WTC11 (cell line): ENCODE results near the gene CCSER1. TPM values are rescaled to one million over a fixed set of nuclear protein-coding genes. Genes with fewer than 3 reads are reported as not detected.

Experiments
- ATAC-seq: fragments of 200-7000 bp; cut with Tn5 transposase; 2 replicates; pipeline ENCODE4 v1.10.0; 2021; ENCODE audit warnings: mild to moderate bottlenecking, moderate library complexity
- CTCF ChIA-PET: fragments of 300-600 bp; sonication (Branson Sonifier 250); formaldehyde crosslinking; loops from one replicate; lab custom pipeline; 2021; ENCODE audit warnings: antibody characterized with exemption; lab: Charles Lee
- POLR2A ChIA-PET: fragments of 350-600 bp; sonication (Branson Sonifier 250); formaldehyde crosslinking; loops from one replicate; lab custom pipeline; 2021; ENCODE audit warnings: antibody characterized with exemption; lab: Charles Lee
- DNase-seq: peaks from one replicate; pipeline ENCODE4 v3.0.0; 2021; ENCODE audit warnings: low spot score
- H3K27ac Mint-ChIP-seq: 2 replicates; pipeline ENCODE4 v1.8.0; 2021; ENCODE audit warnings: mixed read lengths
- H3K27me3 Mint-ChIP-seq: 2 replicates; pipeline ENCODE4 v1.8.0; 2021; ENCODE audit warnings: low read depth, mild to moderate bottlenecking, moderate library complexity, mixed read lengths
- H3K36me3 Mint-ChIP-seq: 2 replicates; pipeline ENCODE4 v1.8.0; 2021; ENCODE audit warnings: mixed read lengths
- H3K4me1 Mint-ChIP-seq: 2 replicates; pipeline ENCODE4 v1.8.0; 2022; ENCODE audit warnings: mixed read lengths
- H3K4me3 Mint-ChIP-seq: 2 replicates; pipeline ENCODE4 v1.8.0; 2021; ENCODE audit warnings: mild to moderate bottlenecking, moderate library complexity, mixed read lengths
- H3K9me3 Mint-ChIP-seq: 2 replicates; pipeline ENCODE4 v1.8.0; 2021; ENCODE audit warnings: mixed read lengths
- CREB1 ChIP-seq: sonication (generic); formaldehyde crosslinking; IDR thresholded peaks from 2 replicates; pipeline ENCODE4 v1.8.0; 2023; ENCODE audit warnings: mild to moderate bottlenecking, missing genetic modification reagents
- EMX1 ChIP-seq: fragments of 250-450 bp; sonication (Bioruptor Pico); IDR thresholded peaks from 2 replicates; pipeline ENCODE4 v1.8.0; 2021; ENCODE audit warnings: mild to moderate bottlenecking
- GABPB1 ChIP-seq: sonication (generic); formaldehyde crosslinking; IDR thresholded peaks from 2 replicates; pipeline ENCODE4 v1.8.1; 2023; ENCODE audit warnings: mild to moderate bottlenecking, missing genetic modification reagents
- GTF2I ChIP-seq: fragments of 250-450 bp; sonication (Bioruptor Pico); conservative IDR thresholded peaks from 2 replicates; pipeline ENCODE4 v1.4.0; 2021; ENCODE audit warnings: mild to moderate bottlenecking
- HMGA2 ChIP-seq: fragments of 250-450 bp; sonication (Bioruptor Pico); IDR thresholded peaks from 2 replicates; pipeline ENCODE4 v1.4.0; 2021; ENCODE audit warnings: mild to moderate bottlenecking, moderate library complexity
- KAT7 ChIP-seq: sonication (generic); formaldehyde crosslinking; IDR thresholded peaks from 2 replicates; pipeline ENCODE4 v1.8.1; 2023; ENCODE audit warnings: missing genetic modification reagents, mild to moderate bottlenecking, borderline replicate concordance
- MXD4 ChIP-seq: fragments of 250-450 bp; sonication (Bioruptor Pico); IDR thresholded peaks from 2 replicates; pipeline ENCODE4 v1.8.0; 2021; ENCODE audit warnings: mild to moderate bottlenecking, moderate library complexity, borderline replicate concordance
- MYBL2 ChIP-seq: sonication (generic); formaldehyde crosslinking; IDR thresholded peaks from 2 replicates; pipeline ENCODE4 v1.8.1; 2023; ENCODE audit warnings: mild to moderate bottlenecking, moderate library complexity, missing genetic modification reagents
- RORB ChIP-seq: fragments of 250-450 bp; sonication (Bioruptor Pico); IDR thresholded peaks from 2 replicates; pipeline ENCODE4 v1.9.0; 2021; ENCODE audit warnings: mild to moderate bottlenecking
- ZNF671 ChIP-seq: fragments of 250-450 bp; sonication (Bioruptor Pico); IDR thresholded peaks from 2 replicates; pipeline ENCODE4 v1.8.0; 2021; ENCODE audit warnings: mild to moderate bottlenecking
- total RNA-seq: library from RNA; stranded (reverse); gene quantifications from 3 replicates; pipeline ENCODE4 v1.2.3, GENCODE V29; 2021
- TF ChIP-seq, protein P1 (sequence below): sonication (generic); formaldehyde crosslinking; IDR thresholded peaks from 2 replicates; pipeline ENCODE4 v1.8.1; 2023; ENCODE audit warnings: mild to moderate bottlenecking, missing genetic modification reagents, moderate library complexity
- TF ChIP-seq, protein P2 (sequence below): sonication (generic); formaldehyde crosslinking; IDR thresholded peaks from 2 replicates; pipeline ENCODE4 v1.8.0; 2023; ENCODE audit warnings: mild to moderate bottlenecking, missing genetic modification reagents
- TF ChIP-seq, protein P3 (sequence below): sonication (generic); formaldehyde crosslinking; IDR thresholded peaks from 2 replicates; pipeline ENCODE4 v1.8.0; 2023; ENCODE audit warnings: missing genetic modification reagents, mild to moderate bottlenecking, borderline replicate concordance
- TF ChIP-seq, protein P4 (sequence below): fragments of 200-600 bp; IDR thresholded peaks from 2 replicates; pipeline ENCODE4 v1.8.0; 2022; ENCODE audit warnings: antibody characterized with exemption
- TF ChIP-seq, protein P5 (sequence below): sonication (generic); formaldehyde crosslinking; conservative IDR thresholded peaks from 2 replicates; pipeline ENCODE4 v1.8.1; 2023; ENCODE audit warnings: mild to moderate bottlenecking, low read depth, missing genetic modification reagents, moderate library complexity
- TF ChIP-seq, protein P6 (sequence below): fragments of 250-450 bp; sonication (Bioruptor Pico); IDR thresholded peaks from 2 replicates; pipeline ENCODE4 v1.9.0; 2021; ENCODE audit warnings: mild to moderate bottlenecking
- TF ChIP-seq, protein P7 (sequence below): sonication (generic); formaldehyde crosslinking; IDR thresholded peaks from 2 replicates; pipeline ENCODE4 v1.8.1; 2022; ENCODE audit warnings: low read depth, mild to moderate bottlenecking, moderate library complexity, missing genetic modification reagents, borderline replicate concordance

Gene CCSER1
- total RNA-seq, 1 experiment from 2014 or later, result 0.87 TPM

DNA sequence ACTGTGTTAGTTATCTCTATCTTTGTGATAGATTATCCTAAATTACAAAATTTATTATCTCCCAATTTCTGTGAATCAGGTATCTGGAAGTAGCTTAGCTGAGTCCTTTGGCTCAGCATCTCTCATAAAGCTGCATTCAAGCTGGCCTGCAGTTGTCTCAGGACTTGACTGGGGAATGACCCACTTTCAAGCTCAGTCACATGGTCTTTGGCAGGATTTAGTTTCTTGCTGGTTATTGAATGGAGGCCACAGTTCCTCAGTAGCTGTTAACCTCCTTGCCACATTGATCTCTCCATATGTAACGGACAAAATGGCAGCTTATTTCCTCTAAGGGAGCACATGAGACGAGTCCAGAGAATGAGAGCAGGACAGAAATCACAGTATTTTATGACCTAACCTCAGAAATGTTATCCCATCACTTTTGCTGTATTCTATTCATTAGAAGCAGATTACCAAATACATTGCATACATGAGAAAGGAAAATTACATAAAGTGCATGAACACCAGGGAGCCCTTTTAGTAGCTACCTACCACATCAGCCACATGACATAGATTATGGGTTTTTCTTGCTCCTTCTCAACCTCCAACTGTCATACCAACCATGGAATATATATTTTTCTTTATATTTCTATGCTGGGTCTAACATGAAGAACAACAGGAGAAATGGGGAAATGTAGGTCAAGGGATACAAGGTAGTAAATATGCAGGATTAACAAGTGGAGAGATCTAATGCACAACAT lies 730.1 kb downstream of the CCSER1 start:
- ATAC-seq (no peak), DNase-seq (no peak)
- no peaks in the 10 kb centered on the region for H3K9me3 Mint-ChIP-seq
- ChIA-PET POLR2A (no interaction called here), CTCF (no interaction called here)
- no peaks in the 10 kb centered on the region for H3K36me3 Mint-ChIP-seq
- H3K4me3 Mint-ChIP-seq, result no peak overlapping the region
- TF ChIP-seq, protein P1, sequence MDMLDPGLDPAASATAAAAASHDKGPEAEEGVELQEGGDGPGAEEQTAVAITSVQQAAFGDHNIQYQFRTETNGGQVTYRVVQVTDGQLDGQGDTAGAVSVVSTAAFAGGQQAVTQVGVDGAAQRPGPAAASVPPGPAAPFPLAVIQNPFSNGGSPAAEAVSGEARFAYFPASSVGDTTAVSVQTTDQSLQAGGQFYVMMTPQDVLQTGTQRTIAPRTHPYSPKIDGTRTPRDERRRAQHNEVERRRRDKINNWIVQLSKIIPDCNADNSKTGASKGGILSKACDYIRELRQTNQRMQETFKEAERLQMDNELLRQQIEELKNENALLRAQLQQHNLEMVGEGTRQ (CRISPR knock-in tag), result 0 out of 2 replicates have a peak, but pooled peaks have one; percentile 18
- no peak for TF ChIP-seq MYBL2 (CRISPR knock-in tag)
- H3K27me3 Mint-ChIP-seq, result no peaks in the 10 kb centered on the region
- peaks cover 22% of the 10 kb centered on the region for H3K4me1 Mint-ChIP-seq
- H3K27ac Mint-ChIP-seq, result no peak overlapping the region

DNA sequence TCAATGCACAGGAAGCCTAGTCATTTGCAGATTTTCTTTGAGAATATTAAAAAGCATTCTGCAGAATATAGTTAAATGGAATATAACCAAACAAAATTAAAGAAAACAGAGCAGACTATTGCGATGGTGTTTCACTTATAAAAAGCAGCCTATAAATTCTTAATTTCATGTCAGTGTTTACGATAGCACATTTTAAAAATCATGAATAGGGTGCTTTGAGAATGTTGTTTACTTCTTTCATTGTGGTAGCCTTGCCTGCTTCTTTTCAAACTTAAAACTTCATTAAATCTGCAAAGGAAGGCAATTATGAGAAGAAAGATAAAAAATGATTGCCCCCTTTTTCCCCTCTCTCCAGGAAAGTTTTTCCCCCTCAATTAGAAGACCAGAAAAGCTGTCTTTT lies 748.6 kb downstream of the CCSER1 start:
- no peaks in the 10 kb centered on the region for H3K27me3 Mint-ChIP-seq
- ChIA-PET CTCF (no interaction called here), POLR2A (no interaction called here)
- H3K27ac Mint-ChIP-seq, result no peak overlapping the region
- no peak overlapping the region for H3K4me3 Mint-ChIP-seq
- ATAC-seq, result no peak
- H3K36me3 Mint-ChIP-seq, result no peaks in the 10 kb centered on the region
- H3K9me3 Mint-ChIP-seq, result peaks cover 5% of the 10 kb centered on the region
- peaks cover 28% of the 10 kb centered on the region for H3K4me1 Mint-ChIP-seq
- no peak for DNase-seq
- TF ChIP-seq CREB1 (CRISPR knock-in tag) (no peak), GTF2I (CRISPR knock-in tag) (no peak), ZNF671 (CRISPR knock-in tag) (no peak), KAT7 (CRISPR knock-in tag) (no peak), GABPB1 (no peak), MXD4 (CRISPR knock-in tag) (no peak), RORB (CRISPR knock-in tag) (no peak), HMGA2 (no peak), EMX1 (CRISPR knock-in tag) (no peak)
- TF ChIP-seq, protein P2, sequence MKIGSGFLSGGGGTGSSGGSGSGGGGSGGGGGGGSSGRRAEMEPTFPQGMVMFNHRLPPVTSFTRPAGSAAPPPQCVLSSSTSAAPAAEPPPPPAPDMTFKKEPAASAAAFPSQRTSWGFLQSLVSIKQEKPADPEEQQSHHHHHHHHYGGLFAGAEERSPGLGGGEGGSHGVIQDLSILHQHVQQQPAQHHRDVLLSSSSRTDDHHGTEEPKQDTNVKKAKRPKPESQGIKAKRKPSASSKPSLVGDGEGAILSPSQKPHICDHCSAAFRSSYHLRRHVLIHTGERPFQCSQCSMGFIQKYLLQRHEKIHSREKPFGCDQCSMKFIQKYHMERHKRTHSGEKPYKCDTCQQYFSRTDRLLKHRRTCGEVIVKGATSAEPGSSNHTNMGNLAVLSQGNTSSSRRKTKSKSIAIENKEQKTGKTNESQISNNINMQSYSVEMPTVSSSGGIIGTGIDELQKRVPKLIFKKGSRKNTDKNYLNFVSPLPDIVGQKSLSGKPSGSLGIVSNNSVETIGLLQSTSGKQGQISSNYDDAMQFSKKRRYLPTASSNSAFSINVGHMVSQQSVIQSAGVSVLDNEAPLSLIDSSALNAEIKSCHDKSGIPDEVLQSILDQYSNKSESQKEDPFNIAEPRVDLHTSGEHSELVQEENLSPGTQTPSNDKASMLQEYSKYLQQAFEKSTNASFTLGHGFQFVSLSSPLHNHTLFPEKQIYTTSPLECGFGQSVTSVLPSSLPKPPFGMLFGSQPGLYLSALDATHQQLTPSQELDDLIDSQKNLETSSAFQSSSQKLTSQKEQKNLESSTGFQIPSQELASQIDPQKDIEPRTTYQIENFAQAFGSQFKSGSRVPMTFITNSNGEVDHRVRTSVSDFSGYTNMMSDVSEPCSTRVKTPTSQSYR (CRISPR knock-in tag), result no peak
- TF ChIP-seq, protein P3, sequence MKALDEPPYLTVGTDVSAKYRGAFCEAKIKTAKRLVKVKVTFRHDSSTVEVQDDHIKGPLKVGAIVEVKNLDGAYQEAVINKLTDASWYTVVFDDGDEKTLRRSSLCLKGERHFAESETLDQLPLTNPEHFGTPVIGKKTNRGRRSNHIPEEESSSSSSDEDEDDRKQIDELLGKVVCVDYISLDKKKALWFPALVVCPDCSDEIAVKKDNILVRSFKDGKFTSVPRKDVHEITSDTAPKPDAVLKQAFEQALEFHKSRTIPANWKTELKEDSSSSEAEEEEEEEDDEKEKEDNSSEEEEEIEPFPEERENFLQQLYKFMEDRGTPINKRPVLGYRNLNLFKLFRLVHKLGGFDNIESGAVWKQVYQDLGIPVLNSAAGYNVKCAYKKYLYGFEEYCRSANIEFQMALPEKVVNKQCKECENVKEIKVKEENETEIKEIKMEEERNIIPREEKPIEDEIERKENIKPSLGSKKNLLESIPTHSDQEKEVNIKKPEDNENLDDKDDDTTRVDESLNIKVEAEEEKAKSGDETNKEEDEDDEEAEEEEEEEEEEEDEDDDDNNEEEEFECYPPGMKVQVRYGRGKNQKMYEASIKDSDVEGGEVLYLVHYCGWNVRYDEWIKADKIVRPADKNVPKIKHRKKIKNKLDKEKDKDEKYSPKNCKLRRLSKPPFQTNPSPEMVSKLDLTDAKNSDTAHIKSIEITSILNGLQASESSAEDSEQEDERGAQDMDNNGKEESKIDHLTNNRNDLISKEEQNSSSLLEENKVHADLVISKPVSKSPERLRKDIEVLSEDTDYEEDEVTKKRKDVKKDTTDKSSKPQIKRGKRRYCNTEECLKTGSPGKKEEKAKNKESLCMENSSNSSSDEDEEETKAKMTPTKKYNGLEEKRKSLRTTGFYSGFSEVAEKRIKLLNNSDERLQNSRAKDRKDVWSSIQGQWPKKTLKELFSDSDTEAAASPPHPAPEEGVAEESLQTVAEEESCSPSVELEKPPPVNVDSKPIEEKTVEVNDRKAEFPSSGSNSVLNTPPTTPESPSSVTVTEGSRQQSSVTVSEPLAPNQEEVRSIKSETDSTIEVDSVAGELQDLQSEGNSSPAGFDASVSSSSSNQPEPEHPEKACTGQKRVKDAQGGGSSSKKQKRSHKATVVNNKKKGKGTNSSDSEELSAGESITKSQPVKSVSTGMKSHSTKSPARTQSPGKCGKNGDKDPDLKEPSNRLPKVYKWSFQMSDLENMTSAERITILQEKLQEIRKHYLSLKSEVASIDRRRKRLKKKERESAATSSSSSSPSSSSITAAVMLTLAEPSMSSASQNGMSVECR, result no peak
- TF ChIP-seq, protein P4, sequence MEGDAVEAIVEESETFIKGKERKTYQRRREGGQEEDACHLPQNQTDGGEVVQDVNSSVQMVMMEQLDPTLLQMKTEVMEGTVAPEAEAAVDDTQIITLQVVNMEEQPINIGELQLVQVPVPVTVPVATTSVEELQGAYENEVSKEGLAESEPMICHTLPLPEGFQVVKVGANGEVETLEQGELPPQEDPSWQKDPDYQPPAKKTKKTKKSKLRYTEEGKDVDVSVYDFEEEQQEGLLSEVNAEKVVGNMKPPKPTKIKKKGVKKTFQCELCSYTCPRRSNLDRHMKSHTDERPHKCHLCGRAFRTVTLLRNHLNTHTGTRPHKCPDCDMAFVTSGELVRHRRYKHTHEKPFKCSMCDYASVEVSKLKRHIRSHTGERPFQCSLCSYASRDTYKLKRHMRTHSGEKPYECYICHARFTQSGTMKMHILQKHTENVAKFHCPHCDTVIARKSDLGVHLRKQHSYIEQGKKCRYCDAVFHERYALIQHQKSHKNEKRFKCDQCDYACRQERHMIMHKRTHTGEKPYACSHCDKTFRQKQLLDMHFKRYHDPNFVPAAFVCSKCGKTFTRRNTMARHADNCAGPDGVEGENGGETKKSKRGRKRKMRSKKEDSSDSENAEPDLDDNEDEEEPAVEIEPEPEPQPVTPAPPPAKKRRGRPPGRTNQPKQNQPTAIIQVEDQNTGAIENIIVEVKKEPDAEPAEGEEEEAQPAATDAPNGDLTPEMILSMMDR, result no peak
- TF ChIP-seq, protein P5, sequence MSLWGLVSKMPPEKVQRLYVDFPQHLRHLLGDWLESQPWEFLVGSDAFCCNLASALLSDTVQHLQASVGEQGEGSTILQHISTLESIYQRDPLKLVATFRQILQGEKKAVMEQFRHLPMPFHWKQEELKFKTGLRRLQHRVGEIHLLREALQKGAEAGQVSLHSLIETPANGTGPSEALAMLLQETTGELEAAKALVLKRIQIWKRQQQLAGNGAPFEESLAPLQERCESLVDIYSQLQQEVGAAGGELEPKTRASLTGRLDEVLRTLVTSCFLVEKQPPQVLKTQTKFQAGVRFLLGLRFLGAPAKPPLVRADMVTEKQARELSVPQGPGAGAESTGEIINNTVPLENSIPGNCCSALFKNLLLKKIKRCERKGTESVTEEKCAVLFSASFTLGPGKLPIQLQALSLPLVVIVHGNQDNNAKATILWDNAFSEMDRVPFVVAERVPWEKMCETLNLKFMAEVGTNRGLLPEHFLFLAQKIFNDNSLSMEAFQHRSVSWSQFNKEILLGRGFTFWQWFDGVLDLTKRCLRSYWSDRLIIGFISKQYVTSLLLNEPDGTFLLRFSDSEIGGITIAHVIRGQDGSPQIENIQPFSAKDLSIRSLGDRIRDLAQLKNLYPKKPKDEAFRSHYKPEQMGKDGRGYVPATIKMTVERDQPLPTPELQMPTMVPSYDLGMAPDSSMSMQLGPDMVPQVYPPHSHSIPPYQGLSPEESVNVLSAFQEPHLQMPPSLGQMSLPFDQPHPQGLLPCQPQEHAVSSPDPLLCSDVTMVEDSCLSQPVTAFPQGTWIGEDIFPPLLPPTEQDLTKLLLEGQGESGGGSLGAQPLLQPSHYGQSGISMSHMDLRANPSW (CRISPR knock-in tag), result no peak
- TF ChIP-seq, protein P6, sequence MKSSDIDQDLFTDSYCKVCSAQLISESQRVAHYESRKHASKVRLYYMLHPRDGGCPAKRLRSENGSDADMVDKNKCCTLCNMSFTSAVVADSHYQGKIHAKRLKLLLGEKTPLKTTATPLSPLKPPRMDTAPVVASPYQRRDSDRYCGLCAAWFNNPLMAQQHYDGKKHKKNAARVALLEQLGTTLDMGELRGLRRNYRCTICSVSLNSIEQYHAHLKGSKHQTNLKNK (CRISPR knock-in tag), result no peak
- TF ChIP-seq, protein P7, sequence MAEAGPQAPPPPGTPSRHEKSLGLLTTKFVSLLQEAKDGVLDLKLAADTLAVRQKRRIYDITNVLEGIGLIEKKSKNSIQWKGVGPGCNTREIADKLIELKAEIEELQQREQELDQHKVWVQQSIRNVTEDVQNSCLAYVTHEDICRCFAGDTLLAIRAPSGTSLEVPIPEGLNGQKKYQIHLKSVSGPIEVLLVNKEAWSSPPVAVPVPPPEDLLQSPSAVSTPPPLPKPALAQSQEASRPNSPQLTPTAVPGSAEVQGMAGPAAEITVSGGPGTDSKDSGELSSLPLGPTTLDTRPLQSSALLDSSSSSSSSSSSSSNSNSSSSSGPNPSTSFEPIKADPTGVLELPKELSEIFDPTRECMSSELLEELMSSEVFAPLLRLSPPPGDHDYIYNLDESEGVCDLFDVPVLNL (CRISPR knock-in tag), result no peak
